ENCODE data around the gene FAAH.

DNA sequence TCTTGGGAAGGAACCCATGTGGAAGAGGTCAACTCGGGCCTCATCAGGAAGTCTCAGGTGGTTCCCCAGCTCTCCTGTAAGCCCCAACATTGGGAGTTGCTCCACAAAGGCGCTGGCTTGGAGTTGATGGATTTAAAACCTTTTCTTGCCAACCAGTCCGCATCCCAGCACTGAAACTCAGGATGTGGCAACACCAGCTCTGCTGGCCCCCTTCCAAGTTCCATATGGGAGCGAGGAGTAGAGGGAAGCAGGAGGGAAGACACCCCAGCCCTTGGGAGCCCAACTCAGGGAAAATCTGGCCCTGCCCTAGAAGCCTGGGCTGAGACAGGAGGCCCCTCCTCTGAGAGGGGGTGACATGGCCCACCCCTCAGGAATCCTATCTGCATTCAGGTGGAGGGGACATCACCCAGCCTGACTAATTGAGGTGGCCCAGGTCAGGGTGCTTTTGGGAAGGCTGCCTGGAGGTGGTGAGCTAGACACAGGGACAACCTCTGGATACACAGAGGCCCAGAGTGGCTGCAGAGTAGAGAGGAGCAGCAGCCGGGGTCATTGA, 62.4 kb downstream of the FAAH start:
- TF ChIP-seq, protein P1, sequence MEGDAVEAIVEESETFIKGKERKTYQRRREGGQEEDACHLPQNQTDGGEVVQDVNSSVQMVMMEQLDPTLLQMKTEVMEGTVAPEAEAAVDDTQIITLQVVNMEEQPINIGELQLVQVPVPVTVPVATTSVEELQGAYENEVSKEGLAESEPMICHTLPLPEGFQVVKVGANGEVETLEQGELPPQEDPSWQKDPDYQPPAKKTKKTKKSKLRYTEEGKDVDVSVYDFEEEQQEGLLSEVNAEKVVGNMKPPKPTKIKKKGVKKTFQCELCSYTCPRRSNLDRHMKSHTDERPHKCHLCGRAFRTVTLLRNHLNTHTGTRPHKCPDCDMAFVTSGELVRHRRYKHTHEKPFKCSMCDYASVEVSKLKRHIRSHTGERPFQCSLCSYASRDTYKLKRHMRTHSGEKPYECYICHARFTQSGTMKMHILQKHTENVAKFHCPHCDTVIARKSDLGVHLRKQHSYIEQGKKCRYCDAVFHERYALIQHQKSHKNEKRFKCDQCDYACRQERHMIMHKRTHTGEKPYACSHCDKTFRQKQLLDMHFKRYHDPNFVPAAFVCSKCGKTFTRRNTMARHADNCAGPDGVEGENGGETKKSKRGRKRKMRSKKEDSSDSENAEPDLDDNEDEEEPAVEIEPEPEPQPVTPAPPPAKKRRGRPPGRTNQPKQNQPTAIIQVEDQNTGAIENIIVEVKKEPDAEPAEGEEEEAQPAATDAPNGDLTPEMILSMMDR (IDR thresholded peaks at IDR 0.05; ENCODE audit: low read depth, low read length): no peak
- TF ChIP-seq POLR2A (IDR thresholded peaks at IDR 0.05; ENCODE audit: extremely low read depth, insufficient read length) (no peak), MYC (IDR thresholded peaks at IDR 0.05; ENCODE audit: low read depth, low read length) (no peak)
- TF ChIP-seq, protein P2, sequence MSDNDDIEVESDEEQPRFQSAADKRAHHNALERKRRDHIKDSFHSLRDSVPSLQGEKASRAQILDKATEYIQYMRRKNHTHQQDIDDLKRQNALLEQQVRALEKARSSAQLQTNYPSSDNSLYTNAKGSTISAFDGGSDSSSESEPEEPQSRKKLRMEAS (IDR thresholded peaks at IDR 0.05; ENCODE audit: low read depth, low read length): no peak
